ENCODE data around the gene BRMS1L.

- TF ChIP-seq YY1 (IDR thresholded peaks at IDR 0.05; ENCODE audit: insufficient read depth, insufficient read length) = no peak
- TF ChIP-seq ZNF274 (IDR thresholded peaks at IDR 0.05; ENCODE audit: low read depth, low read length) = no peak
Observed at GRCh38 chr14:35851823-35852222, 25.7 kb downstream of the BRMS1L start.

Data from NT2/D1 (cell line).